ENCODE results near the gene TGFBR2.

Gene TGFBR2

GRCh38 chr3:30694148-30694547 lies 87.7 kb downstream of the TGFBR2 start:
- DNase-seq: no peak

GRCh38 chr3:30694668-30695067 lies 88.3 kb downstream of the TGFBR2 start:
- DNase-seq: no peak

GRCh38 chr3:30695302-30696061 lies 89.1 kb downstream of the TGFBR2 start:
- DNase-seq: no peak

GRCh38 chr3:30696403-30696819 lies 90.0 kb downstream of the TGFBR2 start:
- DNase-seq: no peak

GRCh38 chr3:30696896-30697295 lies 90.5 kb downstream of the TGFBR2 start:
- no peak for DNase-seq

GRCh38 chr3:30698549-30698948 lies 92.1 kb downstream of the TGFBR2 start:
- DNase-seq: no peak

GRCh38 chr3:30699927-30700326 lies 93.5 kb downstream of the TGFBR2 start:
- no peak for DNase-seq

- DNase-seq: no peak
These were observed 94.4 kb downstream of the TGFBR2 start for GRCh38 chr3:30700702-30701321.

- no peak for DNase-seq
These were observed 95.8 kb downstream of the TGFBR2 start for GRCh38 chr3:30702038-30702827.

- no peak for DNase-seq
These were observed 96.5 kb downstream of the TGFBR2 start for GRCh38 chr3:30702828-30703397.

GRCh38 chr3:30704931-30705890 lies 98.8 kb downstream of the TGFBR2 start:
- DNase-seq: no peak

GRCh38 chr3:30707825-30708224 lies 101.4 kb downstream of the TGFBR2 start:
- DNase-seq: no peak

- DNase-seq: no peak
These were observed 102.1 kb downstream of the TGFBR2 start for GRCh38 chr3:30708472-30708871.

- DNase-seq: no peak
These were observed 103.6 kb downstream of the TGFBR2 start for GRCh38 chr3:30710017-30710416.

- DNase-seq: no peak
These were observed 104.8 kb downstream of the TGFBR2 start for GRCh38 chr3:30711151-30711550.

GRCh38 chr3:30711867-30712266 lies 105.5 kb downstream of the TGFBR2 start:
- no peak for DNase-seq

- no peak for DNase-seq
These were observed 106.6 kb downstream of the TGFBR2 start for GRCh38 chr3:30712991-30713390.

GRCh38 chr3:30713885-30714503 lies 107.6 kb downstream of the TGFBR2 start:
- DNase-seq: no peak

GRCh38 chr3:30719536-30719935 lies 113.1 kb downstream of the TGFBR2 start:
- DNase-seq: no peak

GRCh38 chr3:30720586-30721313 lies 114.3 kb downstream of the TGFBR2 start:
- DNase-seq: no peak

GRCh38 chr3:30721314-30721634 lies 114.9 kb downstream of the TGFBR2 start:
- no peak for DNase-seq
